Tibial artery (tissue), 4 donors: ENCODE measurements around the gene ISOC2.

Experiments
- DNase-seq, 2 donors: peaks; one replicate each; pipeline ENCODE4 v3.0.0-alpha.2; 2019
- H3K27ac ChIP-seq, 2 donors: fragments of 200-600 bp; sonication (generic) in 1 of 2; 1 replicate in 1 of 2; 2 replicates in 1 of 2; pipeline ENCODE4 v1.5.1; 2018 to 2019; ENCODE audit warnings: mild to moderate bottlenecking in 1 of 2
- H3K27me3 ChIP-seq, 2 donors: fragments of 200-600 bp; sonication (generic) in 1 of 2; one replicate each; pipeline versions ENCODE4 v1.5.1 to v1.6.0; 2016 to 2019
- H3K36me3 ChIP-seq, 3 donors: fragments of 200-600 bp; sonication (generic) in 2 of 3; one replicate each; pipeline ENCODE4 v1.5.1; 2016 to 2019; ENCODE audit warnings: mild to moderate bottlenecking in 2 of 3
- H3K4me1 ChIP-seq, 4 donors: fragments of 200-600 bp; sonication (generic) in 2 of 4; 1 replicate in 3 of 4; 2 replicates in 1 of 4; pipeline ENCODE4 v1.5.1; 2016 to 2019
- H3K4me3 ChIP-seq, 2 donors: fragments of 200-600 bp; sonication (generic) in 1 of 2; 1 replicate in 1 of 2; 2 replicates in 1 of 2; pipeline ENCODE4 v1.5.1; 2018 to 2019; ENCODE audit warnings: mild to moderate bottlenecking in 2 of 2
- H3K9me3 ChIP-seq, 3 donors: fragments of 200-600 bp; sonication (generic) in 1 of 3; one replicate each; pipeline ENCODE4 v1.5.1; 2016 to 2019
- intact Hi-C: fragments of 100-400 bp; cut with DNase I; formaldehyde crosslinking; loops from one replicate; pipeline ENCODE4 v1.15.0; 2023; ENCODE audit warnings: low total_unique reads
- TF ChIP-seq, protein P1 (sequence below), 2 experiments: fragments of 200-600 bp in 1 of 2; fragments of 450-650 bp in 1 of 2; IDR thresholded peaks; one replicate each; pipeline ENCODE4 v1.5.1; 2017 to 2019; ENCODE audit warnings: antibody characterized with exemption in 2 of 2, mild to moderate bottlenecking in 1 of 2, moderate library complexity in 1 of 2

Gene ISOC2, protein sequence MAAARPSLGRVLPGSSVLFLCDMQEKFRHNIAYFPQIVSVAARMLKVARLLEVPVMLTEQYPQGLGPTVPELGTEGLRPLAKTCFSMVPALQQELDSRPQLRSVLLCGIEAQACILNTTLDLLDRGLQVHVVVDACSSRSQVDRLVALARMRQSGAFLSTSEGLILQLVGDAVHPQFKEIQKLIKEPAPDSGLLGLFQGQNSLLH

DNA sequence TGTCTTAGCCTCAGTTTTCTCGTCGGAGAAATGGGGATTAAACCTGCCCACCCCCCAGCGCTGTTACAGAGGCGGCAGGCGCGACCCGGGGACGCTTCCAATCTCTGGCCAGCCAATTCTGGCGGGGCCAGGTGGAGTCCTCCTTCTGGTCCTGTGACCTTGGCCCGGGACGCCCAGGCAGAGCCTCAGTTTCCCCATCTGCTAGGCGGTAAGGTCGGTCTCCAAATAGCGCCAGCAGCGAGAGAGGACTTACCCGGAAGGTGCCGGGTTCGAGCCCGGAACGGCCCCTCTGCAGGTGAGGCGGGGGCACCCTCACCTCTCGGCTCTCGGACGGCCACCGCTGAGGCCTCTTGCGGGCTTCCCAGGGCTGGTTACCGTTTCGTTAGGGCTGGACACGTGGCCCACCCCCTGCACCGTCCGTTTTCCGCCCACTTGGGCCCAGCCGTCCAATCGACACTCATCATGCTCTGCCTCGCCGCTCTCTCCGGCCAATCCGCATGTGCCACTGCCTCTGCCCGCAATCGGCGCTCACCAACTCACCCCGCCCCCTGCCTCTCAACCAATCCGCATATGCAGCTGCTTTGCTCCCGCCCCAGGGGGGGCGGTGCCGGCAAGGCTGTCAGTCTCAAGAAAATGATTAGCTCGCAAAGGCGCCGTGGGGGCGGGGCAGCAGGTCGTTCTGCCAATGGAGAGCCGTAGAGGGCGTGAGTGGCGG lies at the start of gene ISOC2:
ISOC2 (minus strand) TSS at position 384 of the 715 bp plus-strand sequence. CDS start 5,156 bp downstream, outside the sequence.
- H3K27ac ChIP-seq = peak within 1 kb of the TSS; percentile 83 to 91
- peaks cover 0 to 2% (median 0%) of the 10 kb centered on the region in 3 donors for H3K36me3 ChIP-seq
- peak; percentile 100 for DNase-seq
- intact Hi-C loops = no loop called here
- no peaks in the 10 kb centered on the region for H3K27me3 ChIP-seq
- peak within 1 kb of the TSS; percentile 86 to 97 for H3K4me3 ChIP-seq
- H3K9me3 ChIP-seq = no peaks in the 10 kb centered on the region
- TF ChIP-seq, protein P1, sequence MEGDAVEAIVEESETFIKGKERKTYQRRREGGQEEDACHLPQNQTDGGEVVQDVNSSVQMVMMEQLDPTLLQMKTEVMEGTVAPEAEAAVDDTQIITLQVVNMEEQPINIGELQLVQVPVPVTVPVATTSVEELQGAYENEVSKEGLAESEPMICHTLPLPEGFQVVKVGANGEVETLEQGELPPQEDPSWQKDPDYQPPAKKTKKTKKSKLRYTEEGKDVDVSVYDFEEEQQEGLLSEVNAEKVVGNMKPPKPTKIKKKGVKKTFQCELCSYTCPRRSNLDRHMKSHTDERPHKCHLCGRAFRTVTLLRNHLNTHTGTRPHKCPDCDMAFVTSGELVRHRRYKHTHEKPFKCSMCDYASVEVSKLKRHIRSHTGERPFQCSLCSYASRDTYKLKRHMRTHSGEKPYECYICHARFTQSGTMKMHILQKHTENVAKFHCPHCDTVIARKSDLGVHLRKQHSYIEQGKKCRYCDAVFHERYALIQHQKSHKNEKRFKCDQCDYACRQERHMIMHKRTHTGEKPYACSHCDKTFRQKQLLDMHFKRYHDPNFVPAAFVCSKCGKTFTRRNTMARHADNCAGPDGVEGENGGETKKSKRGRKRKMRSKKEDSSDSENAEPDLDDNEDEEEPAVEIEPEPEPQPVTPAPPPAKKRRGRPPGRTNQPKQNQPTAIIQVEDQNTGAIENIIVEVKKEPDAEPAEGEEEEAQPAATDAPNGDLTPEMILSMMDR (IDR thresholded peaks at IDR 0.05) = no peak
- H3K4me1 ChIP-seq = peaks cover 0 to 20% (median 15%) of the 10 kb centered on the region in 4 donors

DNA sequence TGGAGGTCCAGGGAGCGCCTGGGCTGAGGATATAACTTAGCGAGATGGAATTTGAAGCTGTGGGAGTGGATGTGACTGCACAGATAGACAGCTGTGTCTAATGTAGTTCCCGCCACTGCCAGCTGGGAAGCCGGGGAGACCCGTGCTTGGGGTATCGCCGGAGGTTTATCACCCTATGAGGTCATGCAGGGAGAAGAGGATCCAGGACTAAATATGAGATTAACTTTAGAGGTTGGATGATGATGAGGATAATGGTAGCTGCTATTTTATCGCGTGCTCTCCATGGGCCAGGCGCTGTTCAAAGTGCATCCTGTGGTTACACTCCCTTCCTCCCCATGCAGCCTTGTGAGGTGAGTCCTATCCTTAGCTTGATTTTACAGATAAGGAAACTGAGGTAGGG lies 46.7 kb upstream of the ISOC2 start:
- Histone ChIP-seq H3K27ac (no peak overlapping the region), H3K9me3 (no peaks in the 10 kb centered on the region), H3K4me1 (peaks cover 0 to 13% (median 4%) of the 10 kb centered on the region in 4 donors), H3K4me3 (no peak overlapping the region), H3K27me3 (peaks cover 0 to 18% of the 10 kb centered on the region in 2 donors), H3K36me3 (no peaks in the 10 kb centered on the region)
- no peak for DNase-seq
- intact Hi-C loops = no loop called here
- TF ChIP-seq, protein P1 (IDR thresholded peaks at IDR 0.05) = no peak

DNA sequence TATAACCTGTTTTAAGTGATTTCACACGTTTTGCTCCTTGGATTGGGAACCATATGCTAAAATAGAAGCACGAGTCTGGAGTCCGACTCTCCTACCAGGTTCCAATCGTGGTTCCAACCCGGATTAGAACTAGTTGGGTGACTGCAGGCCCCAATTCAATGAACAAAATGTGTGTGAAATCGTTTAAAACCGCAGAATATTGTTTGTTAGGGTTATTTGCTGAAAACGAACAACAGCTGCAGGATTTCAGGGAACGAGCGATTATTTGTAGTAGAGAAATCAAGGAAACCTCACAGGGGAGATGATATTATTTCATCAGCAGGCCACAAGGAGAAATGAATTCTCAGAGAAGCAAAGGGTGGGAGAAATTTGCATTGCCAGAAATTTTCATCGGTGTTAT lies 43.5 kb upstream of the ISOC2 start:
- intact Hi-C loops = loop anchor here (2.0 to 5.0 kb wide), 2 partner anchors 38 to 358 kb away; partner anchors contain the start of gene TNNT1
- H3K36me3 ChIP-seq = peaks cover 0 to 4% (median 0%) of the 10 kb centered on the region in 3 donors
- H3K4me3 ChIP-seq = no peak overlapping the region
- TF ChIP-seq, protein P1 (IDR thresholded peaks at IDR 0.05) = no peak
- no peak for DNase-seq
- H3K9me3 ChIP-seq = no peaks in the 10 kb centered on the region
- H3K27me3 ChIP-seq = peaks cover 0 to 11% of the 10 kb centered on the region in 2 donors
- H3K4me1 ChIP-seq = peaks cover 0 to 13% (median 4%) of the 10 kb centered on the region in 4 donors
- no peak overlapping the region for H3K27ac ChIP-seq

DNA sequence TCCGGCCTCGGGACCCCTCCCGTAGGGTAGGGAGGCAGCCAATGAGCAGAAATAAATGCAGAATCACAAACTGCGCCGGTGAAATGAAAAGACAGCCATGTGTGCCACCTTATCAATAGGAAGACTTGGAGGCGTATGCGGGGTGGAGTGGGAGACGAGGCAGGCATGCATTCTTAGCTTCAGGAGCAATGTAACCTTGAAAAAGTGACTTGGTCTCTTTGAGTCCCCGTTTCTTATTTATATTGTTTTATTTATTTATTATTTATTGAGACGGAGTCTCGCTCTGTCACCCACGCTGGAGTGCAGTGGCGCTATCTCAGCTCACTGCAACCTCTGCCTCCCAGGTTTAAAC lies 42.8 kb upstream of the ISOC2 start:
- Histone ChIP-seq H3K4me3 (peak overlapping the region in 1 of 2 donors; percentile 60), H3K27ac (no peak overlapping the region)
- intact Hi-C loops = loop anchor here (2.0 to 5.0 kb wide), 2 partner anchors 37 to 357 kb away; partner anchors contain the start of gene TNNT1

DNA sequence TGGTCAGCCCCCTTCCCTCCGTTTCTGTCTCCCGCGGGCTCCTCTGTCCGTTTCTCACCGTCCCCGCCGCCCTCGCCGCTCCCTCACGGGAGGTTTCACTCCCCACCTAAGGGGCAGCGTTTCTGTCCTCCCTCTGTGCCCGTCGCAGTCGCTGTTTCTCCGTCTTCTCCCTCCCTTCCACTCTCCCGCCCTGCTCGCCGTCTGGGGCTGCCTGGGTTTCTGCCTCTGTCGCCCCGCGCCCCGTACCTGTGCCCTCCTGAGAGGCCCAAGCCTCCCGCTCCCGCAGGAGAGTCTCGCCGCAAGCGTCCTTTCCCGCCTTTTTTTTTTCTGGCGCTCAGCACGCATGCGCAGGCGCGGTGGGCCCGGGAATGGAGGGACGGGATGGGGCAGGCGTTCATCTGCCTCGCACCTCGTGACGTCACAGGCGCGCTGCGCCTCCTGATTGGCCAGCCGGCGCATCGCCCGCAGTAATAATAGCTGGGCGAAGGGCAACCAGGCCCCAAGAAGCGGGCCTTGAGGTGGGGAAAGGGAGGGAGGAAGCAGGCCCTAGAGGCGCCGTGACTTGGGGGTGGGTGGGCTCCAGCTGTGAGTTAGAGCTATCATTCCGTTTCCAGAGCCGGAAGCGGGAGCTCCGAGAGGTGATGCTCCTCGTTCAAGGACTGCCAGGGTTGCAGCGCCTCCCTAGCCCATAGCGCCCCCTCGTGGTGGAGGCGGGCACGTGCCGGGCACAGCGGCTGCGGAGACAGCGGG lies 42.2 kb upstream of the ISOC2 start:
- Histone ChIP-seq H3K4me3 (peak overlapping the region; percentile 40 to 60), H3K36me3 (peaks cover 0 to 8% (median 0%) of the 10 kb centered on the region in 3 donors), H3K27me3 (peaks cover 0 to 6% of the 10 kb centered on the region in 2 donors), H3K9me3 (no peaks in the 10 kb centered on the region), H3K27ac (no peak overlapping the region), H3K4me1 (peaks cover 0 to 13% (median 4%) of the 10 kb centered on the region in 4 donors)
- intact Hi-C loops = loop anchor here (2.0 to 5.0 kb wide), 2 partner anchors 37 to 356 kb away; partner anchors contain the start of gene TNNT1
- TF ChIP-seq, protein P1 (IDR thresholded peaks at IDR 0.05) = peak; percentile 97 to 98
- DNase-seq = peak; percentile 91 to 94

More for the DNA sequence above, 42.8 kb upstream of the ISOC2 start:
- H3K36me3 ChIP-seq = peaks cover 0 to 8% (median 0%) of the 10 kb centered on the region in 3 donors
- peaks cover 0 to 10% of the 10 kb centered on the region in 2 donors for H3K27me3 ChIP-seq
- peaks cover 0 to 13% (median 4%) of the 10 kb centered on the region in 4 donors for H3K4me1 ChIP-seq
- no peaks in the 10 kb centered on the region for H3K9me3 ChIP-seq
- DNase-seq = no peak
- TF ChIP-seq, protein P1 (IDR thresholded peaks at IDR 0.05) = no peak
